Fibroblast of the aortic adventitia (primary cell): ENCODE measurements around the gene CDH13. TPM values are rescaled to one million over a fixed set of nuclear protein-coding genes. Genes with fewer than 3 reads are reported as not detected.

Experiments used
- DNase-seq: peaks from one replicate; pipeline ENCODE4 v3.0.0-alpha.2; 2010; ENCODE audit warnings: low read depth
- H3K4me3 ChIP-seq: 2 replicates; pipeline ENCODE4 v1.5.1; 2011; ENCODE audit warnings: low read depth, mild to moderate bottlenecking, control low read depth, low read length, moderate library complexity
- total RNA-seq: library from RNA; depleted of rRNA; stranded (reverse); fragments of >200 nt; gene quantifications from 2 replicates; pipeline ENCODE4 v1.2.3, GENCODE V29; 2012; ENCODE audit warnings: low replicate concordance
- TF ChIP-seq, protein P1 (sequence below): IDR thresholded peaks from 2 replicates; pipeline ENCODE4 v1.5.1; 2011; ENCODE audit warnings: mild to moderate bottlenecking, low read length, control low read depth, inconsistent platforms; ENCODE audit not compliant: insufficient read depth

CDH13 gene
- total RNA-seq, 1 donor: 55.7 TPM

DNA sequence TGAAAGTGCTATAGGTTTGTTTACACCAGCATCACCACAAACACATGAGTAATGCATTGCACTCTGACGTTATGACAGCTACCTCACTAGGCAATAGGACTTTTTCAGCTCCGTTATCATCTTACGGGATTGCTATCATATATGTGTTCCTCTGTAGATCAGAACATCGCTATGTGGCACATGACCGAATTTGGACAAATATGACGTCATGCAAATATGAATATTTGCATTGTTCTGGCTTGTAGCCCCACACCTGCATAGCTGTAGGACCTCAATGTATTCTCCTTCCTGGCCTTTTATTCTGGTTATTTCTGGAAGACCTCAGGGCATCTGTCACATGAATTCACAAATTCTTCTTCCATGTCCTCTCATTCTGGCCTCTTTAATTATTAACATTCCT, 393.2 kb downstream of the CDH13 start:
- H3K4me3 ChIP-seq: no peak overlapping the region
- no peak for DNase-seq
- TF ChIP-seq, protein P1, sequence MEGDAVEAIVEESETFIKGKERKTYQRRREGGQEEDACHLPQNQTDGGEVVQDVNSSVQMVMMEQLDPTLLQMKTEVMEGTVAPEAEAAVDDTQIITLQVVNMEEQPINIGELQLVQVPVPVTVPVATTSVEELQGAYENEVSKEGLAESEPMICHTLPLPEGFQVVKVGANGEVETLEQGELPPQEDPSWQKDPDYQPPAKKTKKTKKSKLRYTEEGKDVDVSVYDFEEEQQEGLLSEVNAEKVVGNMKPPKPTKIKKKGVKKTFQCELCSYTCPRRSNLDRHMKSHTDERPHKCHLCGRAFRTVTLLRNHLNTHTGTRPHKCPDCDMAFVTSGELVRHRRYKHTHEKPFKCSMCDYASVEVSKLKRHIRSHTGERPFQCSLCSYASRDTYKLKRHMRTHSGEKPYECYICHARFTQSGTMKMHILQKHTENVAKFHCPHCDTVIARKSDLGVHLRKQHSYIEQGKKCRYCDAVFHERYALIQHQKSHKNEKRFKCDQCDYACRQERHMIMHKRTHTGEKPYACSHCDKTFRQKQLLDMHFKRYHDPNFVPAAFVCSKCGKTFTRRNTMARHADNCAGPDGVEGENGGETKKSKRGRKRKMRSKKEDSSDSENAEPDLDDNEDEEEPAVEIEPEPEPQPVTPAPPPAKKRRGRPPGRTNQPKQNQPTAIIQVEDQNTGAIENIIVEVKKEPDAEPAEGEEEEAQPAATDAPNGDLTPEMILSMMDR: no peak

- TF ChIP-seq, protein P1: no peak
- no peak for DNase-seq
- H3K4me3 ChIP-seq: no peak overlapping the region
Measured at GRCh38 chr16:83021045-83021444, 394.3 kb downstream of the CDH13 start.

- TF ChIP-seq, protein P1: no peak
Measured at GRCh38 chr16:83021746-83022145, 395.0 kb downstream of the CDH13 start.

GRCh38 chr16:83023011-83023410, 396.2 kb downstream of the CDH13 start:
- no peak for DNase-seq
- TF ChIP-seq, protein P1: no peak
- no peak overlapping the region for H3K4me3 ChIP-seq

More at GRCh38 chr16:83021746-83022145, 395.0 kb downstream of the CDH13 start:
- DNase-seq: no peak
- H3K4me3 ChIP-seq: no peak overlapping the region

DNA sequence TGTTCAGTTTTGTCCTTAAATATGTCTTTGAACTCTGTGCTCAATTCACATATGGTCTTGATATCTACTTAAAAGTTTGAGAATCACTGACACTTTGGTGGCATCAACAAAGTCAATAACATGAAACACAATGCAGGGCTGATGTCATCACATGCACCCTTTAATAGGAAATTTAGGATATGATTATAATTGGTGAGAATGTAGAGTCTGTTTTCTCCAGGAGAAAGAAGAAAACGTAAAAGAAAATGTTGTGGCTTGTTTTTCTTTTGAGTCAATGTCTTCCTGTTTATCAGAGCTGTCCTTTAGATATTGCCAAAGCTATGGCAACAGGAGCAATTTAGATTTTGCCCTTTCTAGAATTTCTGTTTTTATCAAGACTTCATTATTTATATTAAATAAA, 396.9 kb downstream of the CDH13 start:
- TF ChIP-seq, protein P1: no peak
- DNase-seq: no peak
- no peak overlapping the region for H3K4me3 ChIP-seq

- DNase-seq: no peak
- TF ChIP-seq, protein P1: no peak
- H3K4me3 ChIP-seq: no peak overlapping the region
Measured at GRCh38 chr16:83027973-83028372, 401.2 kb downstream of the CDH13 start.

DNA sequence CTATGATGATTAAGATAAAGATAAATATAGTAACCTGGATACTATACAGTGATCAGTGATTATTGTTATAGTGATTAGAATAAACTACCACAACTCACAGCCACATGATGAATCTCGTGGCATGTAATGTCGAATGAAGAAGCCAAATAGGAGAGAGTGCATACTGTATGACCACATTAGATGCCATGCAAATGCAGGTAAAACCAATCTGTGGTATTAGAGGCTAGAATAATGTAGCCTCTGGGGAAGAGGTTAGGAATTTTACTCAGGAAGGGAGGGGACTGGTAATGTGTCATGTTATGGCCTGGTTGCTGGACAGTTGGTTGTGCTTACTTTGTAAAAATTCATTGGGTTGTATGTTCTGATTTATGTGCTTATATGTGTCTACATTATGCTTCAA, 402.7 kb downstream of the CDH13 start:
- TF ChIP-seq, protein P1: no peak
- no peak overlapping the region for H3K4me3 ChIP-seq
- no peak for DNase-seq
